Mesenchymal stem cell (in vitro differentiated cells and primary cell): ENCODE data around the gene NECAB3.

ENCODE experiments used
- DNase-seq: peaks from one replicate; pipeline ENCODE4 v3.0.0-alpha.2; 2013
- H2AFZ ChIP-seq: one replicate; pipeline ENCODE4 v1.6.1; 2013; ENCODE audit warnings: low read depth, mild to moderate bottlenecking, control low read depth, inconsistent platforms, low read length, moderate library complexity
- H2AK5ac ChIP-seq: 2 replicates; pipeline ENCODE4 v1.6.1; 2013; ENCODE audit warnings: low read length, moderate library complexity, mild to moderate bottlenecking, inconsistent platforms; ENCODE audit not compliant: severe bottlenecking
- H2BK120ac ChIP-seq: one replicate; pipeline ENCODE4 v1.6.1; 2013; ENCODE audit warnings: low read depth, mild to moderate bottlenecking, inconsistent platforms, low read length, moderate library complexity
- H2BK12ac ChIP-seq, 2 experiments: one replicate each; pipeline ENCODE4 v1.6.1; 2013; ENCODE audit warnings: inconsistent platforms in 2 of 2, low read length in 2 of 2, mild to moderate bottlenecking in 2 of 2, moderate library complexity in 2 of 2, control low read depth in 1 of 2
- H2BK15ac ChIP-seq: one replicate; pipeline ENCODE4 v1.6.1; 2013; ENCODE audit warnings: mild to moderate bottlenecking, low read depth, inconsistent platforms; ENCODE audit not compliant: poor library complexity, severe bottlenecking
- H2BK5ac ChIP-seq: 2 replicates; pipeline ENCODE4 v1.6.1; 2013; ENCODE audit warnings: low read depth, mild to moderate bottlenecking, low read length, control low read depth, inconsistent platforms; ENCODE audit not compliant: poor library complexity, severe bottlenecking
- H3K14ac ChIP-seq, 2 experiments: one replicate each; pipeline ENCODE4 v1.6.1; 2013; ENCODE audit warnings: inconsistent platforms in 2 of 2, low read length in 2 of 2, control low read depth in 1 of 2, mild to moderate bottlenecking in 1 of 2, moderate library complexity in 1 of 2
- H3K18ac ChIP-seq, 2 experiments: one replicate each; pipeline ENCODE4 v1.6.1; 2013; ENCODE audit warnings: inconsistent platforms in 2 of 2, low read length in 2 of 2, control low read depth in 1 of 2, low read depth in 1 of 2, mild to moderate bottlenecking in 1 of 2
- H3K23ac ChIP-seq, 2 experiments: one replicate each; pipeline ENCODE4 v1.6.1; 2013; ENCODE audit warnings: inconsistent platforms in 2 of 2, low read length in 2 of 2, mild to moderate bottlenecking in 2 of 2, moderate library complexity in 2 of 2, control low read depth in 1 of 2
- H3K27ac ChIP-seq: 2 replicates; pipeline ENCODE4 v1.5.1; 2013; ENCODE audit warnings: mild to moderate bottlenecking, moderate library complexity, low read length, control low read depth, inconsistent platforms; ENCODE audit not compliant: poor library complexity, severe bottlenecking
- H3K27me3 ChIP-seq, 2 experiments: 2 replicates each; pipeline versions ENCODE4 v1.6.1 to v1.7.0; 2013; ENCODE audit warnings: low read length in 2 of 2, mild to moderate bottlenecking in 2 of 2, moderate library complexity in 2 of 2, control low read depth in 1 of 2, inconsistent platforms in 1 of 2; ENCODE audit not compliant: control insufficient read depth in 1 of 2, insufficient read depth in 1 of 2
- H3K36me3 ChIP-seq, 2 experiments: 2 replicates each; pipeline versions ENCODE4 v1.6.1 to v1.7.0; 2013; ENCODE audit warnings: low read length in 2 of 2, control low read depth in 1 of 2, inconsistent platforms in 1 of 2, low read depth in 1 of 2, mild to moderate bottlenecking in 1 of 2; ENCODE audit not compliant: insufficient read depth in 2 of 2, control insufficient read depth in 1 of 2
- H3K4ac ChIP-seq, 2 experiments: one replicate each; pipeline ENCODE4 v1.6.1; 2013; ENCODE audit warnings: inconsistent platforms in 2 of 2, low read length in 2 of 2, mild to moderate bottlenecking in 2 of 2, moderate library complexity in 2 of 2, control low read depth in 1 of 2, low read depth in 1 of 2
- H3K4me1 ChIP-seq: 2 replicates; pipeline ENCODE4 v1.6.1; 2013; ENCODE audit warnings: low read depth, low read length, control low read depth; ENCODE audit not compliant: control insufficient read depth, insufficient read depth
- H3K4me2 ChIP-seq: 2 replicates; pipeline ENCODE4 v1.6.1; 2013; ENCODE audit warnings: low read length, mild to moderate bottlenecking, inconsistent platforms; ENCODE audit not compliant: poor library complexity, severe bottlenecking
- H3K4me3 ChIP-seq, 2 experiments: 2 replicates each; pipeline versions ENCODE4 v1.5.1 to v1.7.0; 2013; ENCODE audit warnings: low read length in 2 of 2, mild to moderate bottlenecking in 2 of 2, control low read depth in 1 of 2, low read depth in 1 of 2; ENCODE audit not compliant: insufficient read depth in 1 of 2
- H3K79me1 ChIP-seq: replicated peaks from 2 replicates; pipeline ENCODE4 v1.6.1; 2013; ENCODE audit warnings: mild to moderate bottlenecking, control low read depth, low read length, inconsistent platforms; ENCODE audit not compliant: poor library complexity, severe bottlenecking
- H3K9ac ChIP-seq: 2 replicates; pipeline ENCODE4 v1.7.0; 2013; ENCODE audit warnings: mild to moderate bottlenecking, low read length, moderate library complexity
- H3K9me3 ChIP-seq: 2 replicates; pipeline ENCODE4 v1.7.0; 2013; ENCODE audit warnings: mild to moderate bottlenecking, low read length; ENCODE audit not compliant: control insufficient read depth
- H4K8ac ChIP-seq: one replicate; pipeline ENCODE4 v1.6.1; 2013; ENCODE audit warnings: inconsistent platforms, mild to moderate bottlenecking, low read length, moderate library complexity
- H4K91ac ChIP-seq: one replicate; pipeline ENCODE4 v1.6.1; 2013; ENCODE audit warnings: mild to moderate bottlenecking, low read length, inconsistent platforms
- WGBS: methylation state at CpG from one replicate; pipeline ENCODE4 v1.1.7; 2013; ENCODE audit warnings: mixed read lengths; 5-methylcytosine and 5-hydroxymethylcytosine counted together

Gene NECAB3

GRCh38 chr20:33655164-33655563, 19.1 kb downstream of the NECAB3 start:
- Histone ChIP-seq H3K14ac (no peak overlapping the region), H3K27me3 (peaks cover 0 to 3% of the 10 kb centered on the region in 2 experiments), H3K79me1 (peaks cover 7% of the 10 kb centered on the region), H4K91ac (no peak overlapping the region), H3K23ac (no peak overlapping the region), H3K9ac (no peak overlapping the region), H3K27ac (no peak overlapping the region), H3K4me1 (peaks cover 21% of the 10 kb centered on the region), H2BK5ac (no peak overlapping the region), H2BK12ac (no peak overlapping the region), H2BK120ac (no peak overlapping the region), H3K4me3 (no peak overlapping the region), H3K9me3 (no peaks in the 10 kb centered on the region), H2BK15ac (no peak overlapping the region), H3K4ac (no peak overlapping the region), H2AFZ (no peak overlapping the region), H2AK5ac (no peak overlapping the region), H3K36me3 (peaks cover 15 to 49% of the 10 kb centered on the region in 2 experiments), H4K8ac (no peak overlapping the region), H3K18ac (no peak overlapping the region), H3K4me2 (no peak overlapping the region)
- WGBS: 97% methylated on average over 4 of the region's 4 CpGs
- no peak for DNase-seq

GRCh38 chr20:33654680-33655161, 19.5 kb downstream of the NECAB3 start:
- no peak overlapping the region for H2AK5ac ChIP-seq
- H3K4me3 ChIP-seq: no peak overlapping the region
- H3K4ac ChIP-seq: no peak overlapping the region
- DNase-seq: no peak
- peaks cover 15 to 45% of the 10 kb centered on the region in 2 experiments for H3K36me3 ChIP-seq
- no peak overlapping the region for H3K27ac ChIP-seq
- H3K9me3 ChIP-seq: no peaks in the 10 kb centered on the region
- H3K4me2 ChIP-seq: no peak overlapping the region
- H3K14ac ChIP-seq: no peak overlapping the region
- no peak overlapping the region for H2BK5ac ChIP-seq
- no peak overlapping the region for H2AFZ ChIP-seq
- H4K8ac ChIP-seq: no peak overlapping the region
- no peak overlapping the region for H3K18ac ChIP-seq
- H3K4me1 ChIP-seq: peaks cover 21% of the 10 kb centered on the region
- peaks cover 0 to 3% of the 10 kb centered on the region in 2 experiments for H3K27me3 ChIP-seq
- H3K23ac ChIP-seq: no peak overlapping the region
- no peak overlapping the region for H4K91ac ChIP-seq
- H2BK120ac ChIP-seq: no peak overlapping the region
- 85% methylated on average over 14 of the region's 14 CpGs for WGBS
- H2BK12ac ChIP-seq: no peak overlapping the region
- no peak overlapping the region for H3K9ac ChIP-seq
- H3K79me1 ChIP-seq: peaks cover 3% of the 10 kb centered on the region
- H2BK15ac ChIP-seq: no peak overlapping the region

GRCh38 chr20:33653900-33654596, 20.2 kb downstream of the NECAB3 start:
- Histone ChIP-seq H2BK15ac (no peak overlapping the region), H2BK12ac (no peak overlapping the region), H2BK5ac (no peak overlapping the region), H2AK5ac (peak overlapping the region; percentile 13), H3K27me3 (peaks cover 0 to 3% of the 10 kb centered on the region in 2 experiments), H3K4me2 (no peak overlapping the region), H4K91ac (no peak overlapping the region), H3K18ac (no peak overlapping the region), H4K8ac (no peak overlapping the region), H3K9ac (peak overlapping the region; percentile 75), H3K4ac (no peak overlapping the region), H3K23ac (peak overlapping the region in 1 of 2 experiments; percentile 34), H3K4me1 (peaks cover 22% of the 10 kb centered on the region), H3K14ac (no peak overlapping the region), H3K79me1 (peaks cover 4% of the 10 kb centered on the region), H2AFZ (no peak overlapping the region), H3K36me3 (peaks cover 12 to 44% of the 10 kb centered on the region in 2 experiments), H3K27ac (no peak overlapping the region), H3K9me3 (no peaks in the 10 kb centered on the region), H3K4me3 (peak overlapping the region in 1 of 2 experiments; percentile 55), H2BK120ac (no peak overlapping the region)
- 94% methylated on average over 11 of the region's 11 CpGs for WGBS
- DNase-seq: no peak

GRCh38 chr20:33653218-33653899, 20.9 kb downstream of the NECAB3 start:
- Histone ChIP-seq H3K23ac (no peak overlapping the region), H3K27me3 (peaks cover 0 to 3% of the 10 kb centered on the region in 2 experiments), H3K4me3 (peak overlapping the region in 1 of 2 experiments; percentile 55), H3K18ac (no peak overlapping the region), H4K8ac (peak overlapping the region; percentile 12), H3K9me3 (no peaks in the 10 kb centered on the region), H2BK120ac (no peak overlapping the region), H4K91ac (no peak overlapping the region), H2BK15ac (no peak overlapping the region), H2BK12ac (no peak overlapping the region), H3K79me1 (peaks cover 2% of the 10 kb centered on the region), H3K27ac (peak overlapping the region; percentile 3), H3K4ac (no peak overlapping the region), H3K14ac (no peak overlapping the region), H3K4me2 (peak overlapping the region; percentile 17), H3K9ac (peak overlapping the region; percentile 75), H3K4me1 (peaks cover 21% of the 10 kb centered on the region), H2AFZ (no peak overlapping the region), H3K36me3 (peaks cover 9 to 37% of the 10 kb centered on the region in 2 experiments), H2AK5ac (peak overlapping the region; percentile 13), H2BK5ac (no peak overlapping the region)
- DNase-seq: peak; percentile 69
- 66% methylated on average over 16 of the region's 16 CpGs for WGBS
